ENCODE results near the gene TEKT1. TPM values are rescaled to one million over a fixed set of nuclear protein-coding genes. Genes with fewer than 3 reads are reported as not detected.
"Not testable (repeated sequence)": the region's sequence is repeated elsewhere in the genome, so short reads cannot be mapped to it uniquely, and the experiment has no call there.

The TEKT1 gene
- total and polyA plus RNA-seq, 3 donors from 2014 or later = 7.0 to 61.3 (median 15.6) TPM

DNA sequence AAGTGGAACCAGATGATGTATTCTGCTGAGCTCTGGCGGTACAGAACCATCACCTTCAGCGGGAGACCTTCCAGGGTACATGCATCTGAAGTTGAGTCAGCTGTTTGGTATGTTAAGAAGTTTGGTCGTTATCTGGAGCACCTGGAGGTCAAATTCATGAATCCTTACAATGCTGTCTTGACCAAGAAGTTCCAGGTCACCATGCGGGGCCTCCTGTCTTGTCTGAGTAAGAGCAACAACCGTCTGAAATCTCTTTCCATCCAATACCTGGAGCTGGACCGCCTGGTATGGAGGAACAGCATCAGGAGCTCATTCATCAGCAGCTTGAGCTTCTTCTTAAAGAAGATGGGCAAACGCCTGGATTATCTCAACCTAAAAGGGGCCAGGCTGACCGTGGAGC is 51.5 kb downstream of the TEKT1 start:
- intact Hi-C loops (cut with DNase I; ENCODE audit: low total_unique reads) = no loop called here
- Histone ChIP-seq H3K36me3 (ENCODE audit: low read depth, missing control alignments) (no peaks in the 10 kb centered on the region), H3K4me3 (no peak overlapping the region), H3K4me1 (peaks cover 5% of the 10 kb centered on the region), H3K9me3 (no peaks in the 10 kb centered on the region), H3K27ac (no peak overlapping the region), H3K27me3 (no peaks in the 10 kb centered on the region)
- 76 to 88% methylated on average over 6 to 8 of the region's 8 CpGs for WGBS, 2 donors
- no peak for DNase-seq
- TF ChIP-seq CTCF (IDR thresholded peaks at IDR 0.05) = no peak
- no peak for TF ChIP-seq POLR2A (IDR thresholded peaks at IDR 0.05)

GRCh38 chr17:6779411-6779810 is 52.1 kb downstream of the TEKT1 start:
- H3K4me3 ChIP-seq = no peak overlapping the region
- no peaks in the 10 kb centered on the region for H3K27me3 ChIP-seq
- WGBS, 2 donors = 63 to 67% methylated on average over 2 of the region's 2 CpGs
- TF ChIP-seq CTCF (IDR thresholded peaks at IDR 0.05) = no peak
- TF ChIP-seq POLR2A (IDR thresholded peaks at IDR 0.05) = no peak
- H3K9me3 ChIP-seq = no peaks in the 10 kb centered on the region
- intact Hi-C loops (cut with DNase I; ENCODE audit: low total_unique reads) = no loop called here
- no peaks in the 10 kb centered on the region for H3K36me3 ChIP-seq (ENCODE audit: low read depth, missing control alignments)
- H3K27ac ChIP-seq = no peak overlapping the region
- no peak for DNase-seq
- H3K4me1 ChIP-seq = peaks cover 5% of the 10 kb centered on the region

DNA sequence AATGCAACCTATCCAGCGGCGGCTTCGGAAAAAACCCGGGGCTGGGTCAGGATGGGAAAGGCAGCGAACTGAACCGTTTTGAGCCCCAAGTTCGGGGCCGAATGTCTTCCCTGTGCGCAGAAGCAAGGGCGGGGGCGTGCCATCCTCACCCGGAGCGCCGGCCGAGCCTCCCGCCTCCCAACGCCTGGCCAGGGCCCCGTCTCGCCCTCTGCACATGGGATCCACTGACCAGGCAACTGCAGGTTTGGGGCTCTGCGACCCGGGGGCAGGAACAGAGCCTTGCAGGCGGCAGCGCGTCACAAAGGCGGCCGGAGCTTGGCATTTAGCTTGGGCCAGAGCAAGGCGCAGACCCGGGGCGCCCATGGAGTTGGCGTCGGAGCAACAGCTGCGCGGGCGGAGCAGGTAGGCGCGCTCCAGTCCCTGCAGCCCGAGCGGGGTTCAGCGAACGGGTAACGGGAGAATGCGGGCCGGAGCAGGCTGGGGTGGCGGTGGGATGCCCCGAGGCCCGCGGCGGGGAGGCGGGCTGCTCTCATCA is 55.6 kb downstream of the TEKT1 start, which contains the start of gene FBXO39:
TSS of gene FBXO39 (plus strand) at position 345 of the 535 bp plus-strand sequence. CDS start 3,654 bp downstream, outside the sequence.
- H3K36me3 ChIP-seq (ENCODE audit: low read depth, missing control alignments) = no peaks in the 10 kb centered on the region
- H3K27ac ChIP-seq = no peak within 1 kb of the TSS
- 3 to 4% methylated on average over 31 to 42 of the region's 49 CpGs for WGBS, 2 donors
- DNase-seq = no peak
- intact Hi-C loops (cut with DNase I; ENCODE audit: low total_unique reads) = no loop called here
- no peak for TF ChIP-seq CTCF (IDR thresholded peaks at IDR 0.05)
- H3K4me1 ChIP-seq = peaks cover 5% of the 10 kb centered on the region
- H3K27me3 ChIP-seq = no peaks in the 10 kb centered on the region
- H3K4me3 ChIP-seq = peak within 1 kb of the TSS; percentile 10 to 52
- H3K9me3 ChIP-seq = no peaks in the 10 kb centered on the region

GRCh38 chr17:6774906-6775305 is 56.6 kb downstream of the TEKT1 start:
- WGBS, 2 donors = 79 to 85% methylated on average over 8 of the region's 8 CpGs
- H3K36me3 ChIP-seq (ENCODE audit: low read depth, missing control alignments); H3K27ac ChIP-seq; H3K9me3 ChIP-seq; H3K27me3 ChIP-seq; H3K4me3 ChIP-seq; intact Hi-C loops (cut with DNase I; ENCODE audit: low total_unique reads); DNase-seq; H3K4me1 ChIP-seq: not testable (repeated sequence)

DNA sequence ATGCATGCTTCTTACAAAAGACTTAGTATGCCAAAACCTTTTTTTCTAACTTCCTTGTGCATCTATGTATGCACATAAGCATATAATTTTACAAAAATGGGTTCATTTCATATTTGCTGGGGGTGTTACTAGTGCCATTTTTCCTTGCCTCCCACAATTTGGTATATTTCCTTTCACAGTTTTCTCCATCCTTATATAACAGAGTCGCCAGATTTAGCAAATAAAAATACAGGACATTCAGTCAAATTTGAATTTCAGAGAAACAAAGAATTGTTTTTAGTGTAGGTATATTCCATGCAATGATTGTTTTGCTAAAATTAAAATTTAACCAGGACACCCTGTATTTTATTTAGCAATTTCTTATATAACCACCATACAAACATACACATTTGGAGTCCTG is 59.5 kb downstream of the TEKT1 start:
- H3K4me3 ChIP-seq = no peak overlapping the region
- no peak for DNase-seq
- H3K27ac ChIP-seq = no peak overlapping the region
- H3K27me3 ChIP-seq = no peaks in the 10 kb centered on the region
- H3K4me1 ChIP-seq = peaks cover 5% of the 10 kb centered on the region
- 88 to 92% methylated on average over 1 of the region's 1 CpG for WGBS, 2 donors
- intact Hi-C loops (cut with DNase I; ENCODE audit: low total_unique reads) = no loop called here
- no peaks in the 10 kb centered on the region for H3K36me3 ChIP-seq (ENCODE audit: low read depth, missing control alignments)
- no peaks in the 10 kb centered on the region for H3K9me3 ChIP-seq
- TF ChIP-seq POLR2A (IDR thresholded peaks at IDR 0.05) = no peak
- TF ChIP-seq CTCF (IDR thresholded peaks at IDR 0.05) = no peak

Data from testis (tissue), 3 donors.